Hepatocyte (in vitro differentiated cells): Measurements from ENCODE around the gene ZMYM2.

Experiments
- CTCF ChIP-seq: fragments of 200-600 bp; sonication (generic); IDR thresholded peaks from 2 replicates; pipeline ENCODE4 v1.5.1; 2016; ENCODE audit warnings: antibody characterized with exemption, mild to moderate bottlenecking; ENCODE audit not compliant: poor library complexity
- EZH2 ChIP-seq: fragments of 200-600 bp; sonication (generic); IDR thresholded peaks from 2 replicates; pipeline ENCODE4 v1.6.1; 2016; ENCODE audit warnings: antibody characterized with exemption, mild to moderate bottlenecking, borderline replicate concordance
- EZH2phosphoT487 ChIP-seq: fragments of 200-600 bp; sonication (generic); IDR thresholded peaks from one replicate; pipeline ENCODE4 v1.6.1; 2018; ENCODE audit warnings: antibody characterized with exemption, mild to moderate bottlenecking, low read depth, moderate library complexity; ENCODE audit not compliant: unreplicated experiment, severe bottlenecking

GRCh38 chr13:19993024-19993423 lies 34.5 kb downstream of the ZMYM2 start:
- TF ChIP-seq EZH2 (no peak), CTCF (no peak), EZH2phosphoT487 (no peak)
